ENCODE data around the gene PEX7. TPM values are rescaled to one million over a fixed set of nuclear protein-coding genes. Genes with fewer than 3 reads are reported as not detected.
A peak's percentile ranks its signal among the peaks of the same experiment; 100 is the strongest.

Gene PEX7
- total RNA-seq, 1 experiment from 2014 or later = 8.1 TPM

- Histone ChIP-seq H3K9me2 (ENCODE audit: insufficient read depth) (no peaks in the 10 kb centered on the region; the same call in 1 of the 2 replicates), H3K27me3 (ENCODE audit: insufficient read depth, low read length) (no peaks in the 10 kb centered on the region), H3K36me3 (ENCODE audit: control insufficient read depth in 1 of 2, insufficient read depth in 2 of 2, low read length in 2 of 2) (no peaks in the 10 kb centered on the region), H3K9ac (ENCODE audit: low read length) (peak overlapping the region; percentile 87), H4K20me1 (ENCODE audit: insufficient read depth) (no peaks in the 10 kb centered on the region), H3K27ac (ENCODE audit: low read depth, low read length) (peak overlapping the region; percentile 88), H3K9me3 (ENCODE audit: control insufficient read depth in 1 of 2, insufficient read depth in 1 of 2, low read depth in 1 of 2, low read length in 2 of 2) (no peaks in the 10 kb centered on the region), H2AFZ (ENCODE audit: low read depth, low read length, poor library complexity, severe bottlenecking) (peak overlapping the region; percentile 75), H3K4me3 (replicated peaks in 1 of 2; ENCODE audit: low read depth in 1 of 2, low read length in 2 of 2) (peak overlapping the region; percentile 72 to 88), H3K4me1 (ENCODE audit: control insufficient read depth in 1 of 2, insufficient read depth in 2 of 2, low read length in 2 of 2) (peaks cover 16 to 30% of the 10 kb centered on the region in 2 experiments; a peak in 3 of 4 replicates), H3K79me2 (ENCODE audit: insufficient read depth, low read length) (peaks cover 11% of the 10 kb centered on the region), H3K4me2 (ENCODE audit: low read length) (peak overlapping the region; percentile 99)
- ATAC-seq (no peak), DNase-seq (ENCODE audit: low read depth, low spot score) (no peak)
- CTCF ChIA-PET = interaction anchor here (1.3 to 4.9 kb wide), 7 partner anchors 10 to 243 kb away, joined by 5 to 158 read pairs (median 9); partner anchors contain the start of gene MAP7
- POLR2A ChIA-PET = interaction anchor here (1.4 kb wide), 3 partner anchors 30 to 149 kb away, joined by 4 to 16 read pairs (median 4); no protein-coding TSS in a partner anchor
- no peak for TF ChIP-seq SIN3A (IDR thresholded peaks at IDR 0.05; ENCODE audit: low read depth)
- TF ChIP-seq EZH2phosphoT487 (IDR thresholded peaks at IDR 0.05; ENCODE audit: borderline replicate concordance) = no peak
- no peak for TF ChIP-seq CEBPB (IDR thresholded peaks at IDR 0.05; ENCODE audit: low read depth)
- no peak for TF ChIP-seq EGR1 (IDR thresholded peaks at IDR 0.05; ENCODE audit: low read depth)
- no peak for TF ChIP-seq FOSL1 (IDR thresholded peaks at IDR 0.05; ENCODE audit: low read depth)
- TF ChIP-seq, protein P1, sequence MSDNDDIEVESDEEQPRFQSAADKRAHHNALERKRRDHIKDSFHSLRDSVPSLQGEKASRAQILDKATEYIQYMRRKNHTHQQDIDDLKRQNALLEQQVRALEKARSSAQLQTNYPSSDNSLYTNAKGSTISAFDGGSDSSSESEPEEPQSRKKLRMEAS (IDR thresholded peaks at IDR 0.05) = no peak
- no peak for TF ChIP-seq RAD21 (IDR thresholded peaks at IDR 0.05; ENCODE audit: low read depth)
- TF ChIP-seq JUND (IDR thresholded peaks at IDR 0.05) = no peak
- TF ChIP-seq ATF3 (IDR thresholded peaks at IDR 0.05) = no peak
- TF ChIP-seq POLR2A (IDR thresholded peaks at IDR 0.05; ENCODE audit: borderline replicate concordance, extremely low read depth, insufficient read depth, insufficient read length) = no peak
- TF ChIP-seq ELF1 (IDR thresholded peaks at IDR 0.05; ENCODE audit: borderline replicate concordance, low read depth) = no peak
- TF ChIP-seq, protein P2, sequence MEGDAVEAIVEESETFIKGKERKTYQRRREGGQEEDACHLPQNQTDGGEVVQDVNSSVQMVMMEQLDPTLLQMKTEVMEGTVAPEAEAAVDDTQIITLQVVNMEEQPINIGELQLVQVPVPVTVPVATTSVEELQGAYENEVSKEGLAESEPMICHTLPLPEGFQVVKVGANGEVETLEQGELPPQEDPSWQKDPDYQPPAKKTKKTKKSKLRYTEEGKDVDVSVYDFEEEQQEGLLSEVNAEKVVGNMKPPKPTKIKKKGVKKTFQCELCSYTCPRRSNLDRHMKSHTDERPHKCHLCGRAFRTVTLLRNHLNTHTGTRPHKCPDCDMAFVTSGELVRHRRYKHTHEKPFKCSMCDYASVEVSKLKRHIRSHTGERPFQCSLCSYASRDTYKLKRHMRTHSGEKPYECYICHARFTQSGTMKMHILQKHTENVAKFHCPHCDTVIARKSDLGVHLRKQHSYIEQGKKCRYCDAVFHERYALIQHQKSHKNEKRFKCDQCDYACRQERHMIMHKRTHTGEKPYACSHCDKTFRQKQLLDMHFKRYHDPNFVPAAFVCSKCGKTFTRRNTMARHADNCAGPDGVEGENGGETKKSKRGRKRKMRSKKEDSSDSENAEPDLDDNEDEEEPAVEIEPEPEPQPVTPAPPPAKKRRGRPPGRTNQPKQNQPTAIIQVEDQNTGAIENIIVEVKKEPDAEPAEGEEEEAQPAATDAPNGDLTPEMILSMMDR (IDR thresholded peaks at IDR 0.05 in 2 of 3, conservative IDR thresholded peaks at IDR 0.05 in 1 of 3; ENCODE audit: borderline replicate concordance in 1 of 3, insufficient read depth in 1 of 3, low read depth in 2 of 3, low read length in 2 of 3) = no peak
- no peak for TF ChIP-seq SRF (IDR thresholded peaks at IDR 0.05; ENCODE audit: low read depth)
- TF ChIP-seq SP1 (IDR thresholded peaks at IDR 0.05; ENCODE audit: low read depth) = no peak
- BruUV-seq (replicated peaks) = TSS peak; percentile 84
- intact Hi-C loops (cut with micrococcal nuclease) = loop anchor here (1.0 kb wide), 2 partner anchors 149 to 210 kb away; no protein-coding TSS in a partner anchor
- RAD21 ChIA-PET (ENCODE audit: low non-redundant PET in 1 of 2, low total read pairs in 2 of 2, uncharacterized antibody in 2 of 2, unreplicated experiment in 2 of 2) = interaction anchor here (1.4 to 1.7 kb wide), 2 partner anchors 149 kb away, joined by 22 to 29 read pairs; no protein-coding TSS in a partner anchor
Measured at GRCh38 chr6:136793363-136793762, 29.0 kb upstream of the PEX7 start.

All from HCT116 (cell line).